SK-N-SH (cell line): Measurements from ENCODE around the gene ZIC1.
A peak's percentile ranks its signal among the peaks of the same experiment; 100 is the strongest.

Experiments used
- CHD2 ChIP-seq: fragments of 150-350 bp; IDR thresholded peaks from 2 replicates; pipeline ENCODE4 v1.6.1; 2018; ENCODE audit warnings: low read length; ENCODE audit not compliant: partially characterized antibody
- CTCF ChIP-seq: fragments of 200-600 bp; sonication (generic); IDR thresholded peaks from 2 replicates; pipeline ENCODE4 v1.6.1; 2017; ENCODE audit warnings: antibody characterized with exemption, mild to moderate bottlenecking, moderate library complexity
- GABPA ChIP-seq: IDR thresholded peaks from 2 replicates; pipeline ENCODE4 v1.4.0; 2012; ENCODE audit warnings: low read depth, mild to moderate bottlenecking
- IRF3 ChIP-seq: fragments of 150-350 bp; IDR thresholded peaks from 2 replicates; pipeline ENCODE4 v1.6.1; 2016; ENCODE audit warnings: mild to moderate bottlenecking, low read depth, low read length
- MAX ChIP-seq: IDR thresholded peaks from 2 replicates; pipeline ENCODE4 v1.4.0; 2012; ENCODE audit warnings: low read depth
- NRF1 ChIP-seq: IDR thresholded peaks from 2 replicates; pipeline ENCODE4 v1.6.1; 2012; ENCODE audit warnings: low read depth, mild to moderate bottlenecking, low read length
- POLR2AphosphoS5 ChIP-seq: IDR thresholded peaks from 2 replicates; pipeline ENCODE4 v1.6.1; 2012; ENCODE audit warnings: low read depth, low read length
- RAD21 ChIP-seq: IDR thresholded peaks from 2 replicates; pipeline ENCODE4 v1.6.1; 2012; ENCODE audit warnings: mild to moderate bottlenecking, low read length
- RCOR1 ChIP-seq: fragments of 150-350 bp; IDR thresholded peaks from 2 replicates; pipeline ENCODE4 v1.6.1; 2017; ENCODE audit warnings: antibody characterized with exemption, low read length
- REST ChIP-seq: IDR thresholded peaks from 2 replicates; pipeline ENCODE4 v1.6.1; 2012; ENCODE audit warnings: mild to moderate bottlenecking, low read depth, low read length, moderate library complexity
- RXRA ChIP-seq: IDR thresholded peaks from 2 replicates; pipeline ENCODE4 v1.4.0; 2012; ENCODE audit warnings: low read depth, mild to moderate bottlenecking, borderline replicate concordance
- TAF1 ChIP-seq: IDR thresholded peaks from 2 replicates; pipeline ENCODE4 v1.6.1; 2012; ENCODE audit warnings: low read depth, mild to moderate bottlenecking, low read length, moderate library complexity, borderline replicate concordance
- TEAD4 ChIP-seq: IDR thresholded peaks from 2 replicates; pipeline ENCODE4 v1.4.0; 2012; ENCODE audit warnings: mild to moderate bottlenecking, borderline replicate concordance; ENCODE audit not compliant: insufficient read depth
- USF2 ChIP-seq: fragments of 150-350 bp; IDR thresholded peaks from 2 replicates; pipeline ENCODE4 v1.6.1; 2017; ENCODE audit warnings: antibody characterized with exemption, low read length, low read depth, borderline replicate concordance

GRCh38 chr3:147391781-147392624 is 17.2 kb upstream of the ZIC1 start:
- TF ChIP-seq NRF1 (no peak), USF2 (no peak), CTCF (peak; percentile 51), POLR2AphosphoS5 (peak; percentile 44; the same call in 1 of the 2 replicates), TAF1 (no peak), IRF3 (no peak), TEAD4 (no peak), REST (no peak), MAX (no peak), GABPA (0 out of 2 replicates have a peak, but pooled peaks have one; percentile 41), RAD21 (peak; percentile 56), RCOR1 (no peak; the same call in 1 of the 2 replicates), CHD2 (no peak), RXRA (no peak)
